Uterus (tissue), 4 donors: Measurements from ENCODE around the gene NOC4L. TPM values are rescaled to one million over a fixed set of nuclear protein-coding genes. Genes with fewer than 3 reads are reported as not detected.
"Not testable (repeated sequence)": the region's sequence is repeated elsewhere in the genome, so short reads cannot be mapped to it uniquely, and the experiment has no call there.

Experiments
- DNase-seq, 2 donors: peaks; one replicate each; pipeline ENCODE4 v3.0.0-alpha.2; 2019 to 2020
- H3K27ac ChIP-seq, 2 donors: fragments of 200-600 bp; sonication (generic); 1 replicate in 1 of 2; 2 replicates in 1 of 2; pipeline ENCODE4 v1.5.1; 2016 to 2018
- H3K27me3 ChIP-seq, 2 donors: fragments of 200-600 bp; sonication (generic); one replicate each; pipeline ENCODE4 v1.5.1; 2018 to 2019; ENCODE audit warnings: control low read depth in 1 of 2
- H3K36me3 ChIP-seq, 2 donors: fragments of 200-600 bp; sonication (generic); one replicate each; pipeline ENCODE4 v1.5.1; 2019; ENCODE audit warnings: control low read depth in 1 of 2
- H3K4me1 ChIP-seq, 2 donors: fragments of 200-600 bp; sonication (generic); one replicate each; pipeline ENCODE4 v1.5.1; 2018 to 2019; ENCODE audit warnings: control low read depth in 1 of 2
- H3K4me3 ChIP-seq, 2 donors: fragments of 200-600 bp; sonication (generic); 1 replicate in 1 of 2; 2 replicates in 1 of 2; pipeline ENCODE4 v1.5.1; 2018 to 2019; ENCODE audit warnings: mild to moderate bottlenecking in 1 of 2
- H3K9me3 ChIP-seq, 2 donors: fragments of 200-600 bp; sonication (generic); one replicate each; pipeline ENCODE4 v1.5.1; 2019; ENCODE audit warnings: control low read depth in 1 of 2
- POLR2A ChIP-seq, 2 donors: fragments of 450-650 bp; IDR thresholded peaks; one replicate each; pipeline ENCODE4 v1.6.1; 2016; ENCODE audit warnings: antibody characterized with exemption in 2 of 2, mild to moderate bottlenecking in 1 of 2, moderate library complexity in 1 of 2
- intact Hi-C: fragments of 100-400 bp; cut with DNase I; formaldehyde crosslinking; loops from one replicate; pipeline ENCODE4 v1.15.1; 2023; ENCODE audit warnings: low total_unique reads
- total RNA-seq, 4 donors: library from RNA; depleted of rRNA in 3 of 4; stranded (reverse); fragments of >200 nt in 3 of 4; gene quantifications; one replicate each; pipeline versions ENCODE4 v1.1.0 to v1.2.4, GENCODE V29; 2014 to 2023
- TF ChIP-seq, protein P1 (sequence below), 4 experiments: fragments of 200-600 bp in 2 of 4; fragments of 450-650 bp in 2 of 4; sonication (generic) in 2 of 4; IDR thresholded peaks; one replicate each; pipeline ENCODE4 v1.5.1; 2016 to 2019; ENCODE audit warnings: antibody characterized with exemption in 4 of 4, mild to moderate bottlenecking in 2 of 4, moderate library complexity in 1 of 4
- donor health status: DM: yes; HTN: yes; CAD: no.

NOC4L gene
- total RNA-seq, 4 donors from 2014 or later = 9.4 to 15.4 TPM; not detected in 2

DNA sequence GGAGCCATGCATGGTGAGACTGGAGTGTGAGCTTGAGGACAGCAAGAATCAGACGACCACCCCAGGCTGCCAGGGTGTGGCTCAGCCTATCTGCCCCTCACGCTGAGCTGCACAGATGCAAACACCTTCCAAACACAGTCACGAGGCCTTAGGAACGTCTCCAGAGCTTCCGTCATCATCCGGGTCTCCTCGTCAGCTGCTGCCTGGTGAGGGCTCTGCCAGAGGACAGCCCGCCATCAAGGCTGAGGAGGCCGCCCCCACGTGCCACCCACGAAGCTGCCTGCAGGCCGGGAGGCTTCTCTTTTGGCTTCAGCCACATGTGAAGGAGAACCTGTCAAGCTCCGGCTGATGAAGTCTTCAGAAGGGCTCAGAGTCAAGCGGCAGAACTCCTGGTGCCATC, 13.6 kb upstream of the NOC4L start:
- DNase-seq = no peak
- Histone ChIP-seq H3K36me3 (no peaks in the 10 kb centered on the region), H3K4me3 (no peak overlapping the region), H3K4me1 (no peaks in the 10 kb centered on the region), H3K27ac (no peak overlapping the region), H3K9me3 (no peaks in the 10 kb centered on the region), H3K27me3 (no peaks in the 10 kb centered on the region)
- intact Hi-C loops = no loop called here
- TF ChIP-seq, protein P1, sequence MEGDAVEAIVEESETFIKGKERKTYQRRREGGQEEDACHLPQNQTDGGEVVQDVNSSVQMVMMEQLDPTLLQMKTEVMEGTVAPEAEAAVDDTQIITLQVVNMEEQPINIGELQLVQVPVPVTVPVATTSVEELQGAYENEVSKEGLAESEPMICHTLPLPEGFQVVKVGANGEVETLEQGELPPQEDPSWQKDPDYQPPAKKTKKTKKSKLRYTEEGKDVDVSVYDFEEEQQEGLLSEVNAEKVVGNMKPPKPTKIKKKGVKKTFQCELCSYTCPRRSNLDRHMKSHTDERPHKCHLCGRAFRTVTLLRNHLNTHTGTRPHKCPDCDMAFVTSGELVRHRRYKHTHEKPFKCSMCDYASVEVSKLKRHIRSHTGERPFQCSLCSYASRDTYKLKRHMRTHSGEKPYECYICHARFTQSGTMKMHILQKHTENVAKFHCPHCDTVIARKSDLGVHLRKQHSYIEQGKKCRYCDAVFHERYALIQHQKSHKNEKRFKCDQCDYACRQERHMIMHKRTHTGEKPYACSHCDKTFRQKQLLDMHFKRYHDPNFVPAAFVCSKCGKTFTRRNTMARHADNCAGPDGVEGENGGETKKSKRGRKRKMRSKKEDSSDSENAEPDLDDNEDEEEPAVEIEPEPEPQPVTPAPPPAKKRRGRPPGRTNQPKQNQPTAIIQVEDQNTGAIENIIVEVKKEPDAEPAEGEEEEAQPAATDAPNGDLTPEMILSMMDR (IDR thresholded peaks at IDR 0.05) = no peak
- TF ChIP-seq POLR2A (IDR thresholded peaks at IDR 0.05) = no peak

- intact Hi-C loops = no loop called here
- Histone ChIP-seq H3K27me3 (no peaks in the 10 kb centered on the region), H3K4me3 (no peak overlapping the region), H3K27ac (no peak overlapping the region), H3K9me3 (no peaks in the 10 kb centered on the region), H3K36me3 (no peaks in the 10 kb centered on the region), H3K4me1 (no peaks in the 10 kb centered on the region)
- no peak for DNase-seq
- TF ChIP-seq, protein P1 (IDR thresholded peaks at IDR 0.05) = no peak
- TF ChIP-seq POLR2A (IDR thresholded peaks at IDR 0.05) = no peak
Observed at GRCh38 chr12:132131229-132131628, 13.0 kb upstream of the NOC4L start.

DNA sequence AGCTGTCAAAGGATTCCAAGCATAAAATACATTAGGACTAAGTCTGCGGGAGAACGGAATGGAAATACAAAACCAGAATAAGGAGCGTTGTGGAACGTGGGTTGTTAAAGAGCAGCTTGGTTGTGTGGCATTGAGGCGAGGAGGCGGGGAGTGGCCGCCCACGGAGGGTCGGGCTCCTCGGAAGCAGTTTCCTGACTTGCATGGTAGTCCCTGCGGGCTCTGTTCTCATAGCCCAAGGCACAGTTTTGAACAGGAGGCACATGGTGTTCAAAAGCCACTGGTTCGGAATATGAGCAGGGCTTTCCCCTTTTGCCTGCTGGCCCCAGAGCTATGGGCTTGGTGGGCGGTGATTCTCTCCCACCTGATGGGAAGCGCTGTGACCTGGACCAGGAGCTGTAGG, 12.3 kb upstream of the NOC4L start:
- intact Hi-C loops = no loop called here
- no peaks in the 10 kb centered on the region for H3K36me3 ChIP-seq
- H3K27ac ChIP-seq = no peak overlapping the region
- no peaks in the 10 kb centered on the region for H3K4me1 ChIP-seq
- H3K27me3 ChIP-seq = no peaks in the 10 kb centered on the region
- TF ChIP-seq POLR2A (IDR thresholded peaks at IDR 0.05) = no peak
- TF ChIP-seq, protein P1 (IDR thresholded peaks at IDR 0.05) = no peak
- H3K4me3 ChIP-seq = no peak overlapping the region
- DNase-seq = no peak
- H3K9me3 ChIP-seq = no peaks in the 10 kb centered on the region

GRCh38 chr12:132132609-132133430, 11.4 kb upstream of the NOC4L start:
- intact Hi-C loops = no loop called here
- Histone ChIP-seq H3K27me3 (no peaks in the 10 kb centered on the region), H3K27ac (no peak overlapping the region), H3K36me3 (no peaks in the 10 kb centered on the region), H3K4me3 (no peak overlapping the region), H3K9me3 (no peaks in the 10 kb centered on the region), H3K4me1 (no peaks in the 10 kb centered on the region)
- no peak for DNase-seq
- TF ChIP-seq, protein P1 (IDR thresholded peaks at IDR 0.05) = no peak
- no peak for TF ChIP-seq POLR2A (IDR thresholded peaks at IDR 0.05)

DNA sequence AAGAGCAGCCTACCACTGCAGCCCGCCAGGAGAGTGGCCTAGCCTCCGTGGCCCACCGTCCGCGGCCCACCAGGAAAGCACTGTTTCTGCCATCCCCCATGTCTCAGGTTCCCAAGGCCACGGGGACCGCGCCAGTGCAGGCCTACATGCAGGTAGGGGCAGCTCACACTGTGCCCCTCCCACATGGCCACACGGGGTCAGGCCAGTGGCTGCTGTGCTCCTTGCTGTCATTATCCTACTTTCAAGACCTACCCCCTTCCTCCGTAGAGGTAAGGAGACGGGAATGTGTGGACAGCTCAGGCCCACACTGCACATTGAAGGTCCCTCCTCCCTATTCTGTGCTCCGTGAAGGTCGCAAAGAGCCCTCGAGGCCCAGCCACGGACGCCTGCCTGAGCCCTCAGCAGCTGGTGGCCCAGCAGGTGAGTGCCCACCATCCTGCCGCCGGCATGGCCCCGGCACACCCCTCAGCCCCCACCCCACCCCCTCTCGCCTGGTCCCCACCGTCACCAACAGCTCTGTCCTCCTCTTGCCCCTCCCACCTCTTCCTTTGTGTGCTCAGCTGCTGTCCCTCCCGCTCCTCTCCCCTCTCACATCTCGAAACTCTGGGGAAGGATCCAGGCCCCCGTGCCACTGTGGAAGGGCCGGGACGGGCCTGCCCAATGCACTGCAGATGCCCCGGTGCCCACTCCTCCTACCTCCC, 10.2 kb upstream of the NOC4L start:
- Histone ChIP-seq H3K4me3 (no peak overlapping the region), H3K27me3 (no peaks in the 10 kb centered on the region), H3K36me3 (no peaks in the 10 kb centered on the region), H3K9me3 (no peaks in the 10 kb centered on the region), H3K27ac (no peak overlapping the region), H3K4me1 (no peaks in the 10 kb centered on the region)
- intact Hi-C loops = no loop called here
- no peak for DNase-seq
- TF ChIP-seq POLR2A (IDR thresholded peaks at IDR 0.05) = no peak
- TF ChIP-seq, protein P1 (IDR thresholded peaks at IDR 0.05) = no peak

GRCh38 chr12:132134653-132135183, 9.5 kb upstream of the NOC4L start:
- H3K36me3 ChIP-seq, H3K4me1 ChIP-seq, H3K4me3 ChIP-seq, H3K9me3 ChIP-seq, intact Hi-C loops, DNase-seq, H3K27ac ChIP-seq, H3K27me3 ChIP-seq: not testable (repeated sequence)

DNA sequence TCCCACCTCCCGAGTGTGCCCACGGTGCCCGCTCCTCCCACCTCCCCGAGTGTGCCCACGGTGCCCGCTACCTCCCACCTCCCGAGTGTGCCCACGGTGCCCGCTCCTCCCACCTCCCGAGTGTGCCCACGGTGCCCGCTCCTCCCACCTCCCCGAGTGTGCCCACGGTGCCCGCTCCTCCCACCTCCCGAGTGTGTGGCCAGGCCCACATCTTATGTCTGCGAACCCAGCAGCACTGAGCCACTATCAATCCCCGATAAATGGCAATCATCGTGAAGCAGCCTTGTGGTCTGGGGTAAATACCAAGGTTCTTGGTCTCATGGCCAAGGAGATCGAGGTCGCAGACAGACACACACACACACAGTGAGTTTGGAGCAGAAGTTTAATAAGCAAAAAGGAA, 8.0 kb upstream of the NOC4L start:
- H3K9me3 ChIP-seq, intact Hi-C loops, H3K27me3 ChIP-seq, DNase-seq, H3K4me1 ChIP-seq, H3K36me3 ChIP-seq, H3K27ac ChIP-seq, H3K4me3 ChIP-seq: not testable (repeated sequence)
